ENCODE results near the gene GPRC5C. TPM values are rescaled to one million over a fixed set of nuclear protein-coding genes. Genes with fewer than 3 reads are reported as not detected.

GPRC5C gene
- total RNA-seq, 1 donor from 2014 or later, result 80.3 TPM

DNA sequence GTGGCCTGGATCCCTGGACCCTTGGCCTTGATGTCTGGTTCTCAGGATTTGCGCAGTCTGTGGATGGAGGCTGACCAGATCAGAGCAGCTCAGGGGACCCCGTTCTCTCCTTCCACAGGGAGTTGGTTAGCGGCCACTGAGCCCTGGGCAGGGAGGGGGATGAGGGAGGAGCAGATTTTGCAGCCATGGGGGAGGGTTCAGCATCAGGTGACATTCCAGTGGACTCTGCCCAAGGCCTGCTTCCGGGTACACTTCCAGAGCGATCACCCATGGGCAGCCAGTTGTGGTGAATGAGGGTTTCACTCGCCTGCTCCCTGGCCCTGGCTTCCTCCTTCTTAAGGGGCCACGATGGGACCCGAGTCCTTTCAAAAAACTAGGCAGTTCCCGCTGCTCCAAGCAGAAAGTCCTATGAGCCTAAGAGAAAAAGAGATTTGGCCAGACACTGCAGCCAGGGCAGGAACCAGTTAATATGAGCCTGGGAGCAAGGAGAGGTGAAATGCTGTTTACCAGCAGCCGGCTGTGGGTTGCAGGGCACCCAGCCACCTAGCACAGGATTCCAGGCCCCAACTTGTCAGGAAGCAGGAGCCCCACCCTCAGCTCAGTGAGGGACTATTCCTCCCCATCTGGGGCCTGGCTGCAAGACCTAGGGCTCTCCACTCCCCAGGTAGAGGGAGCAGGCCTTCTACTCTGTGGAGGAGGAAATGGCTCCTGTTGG lies 4.7 kb upstream of the GPRC5C start:
- no peaks in the 10 kb centered on the region for H3K36me3 ChIP-seq (ENCODE audit: control insufficient read depth, insufficient read depth, low read length)
- TF ChIP-seq, protein P1, sequence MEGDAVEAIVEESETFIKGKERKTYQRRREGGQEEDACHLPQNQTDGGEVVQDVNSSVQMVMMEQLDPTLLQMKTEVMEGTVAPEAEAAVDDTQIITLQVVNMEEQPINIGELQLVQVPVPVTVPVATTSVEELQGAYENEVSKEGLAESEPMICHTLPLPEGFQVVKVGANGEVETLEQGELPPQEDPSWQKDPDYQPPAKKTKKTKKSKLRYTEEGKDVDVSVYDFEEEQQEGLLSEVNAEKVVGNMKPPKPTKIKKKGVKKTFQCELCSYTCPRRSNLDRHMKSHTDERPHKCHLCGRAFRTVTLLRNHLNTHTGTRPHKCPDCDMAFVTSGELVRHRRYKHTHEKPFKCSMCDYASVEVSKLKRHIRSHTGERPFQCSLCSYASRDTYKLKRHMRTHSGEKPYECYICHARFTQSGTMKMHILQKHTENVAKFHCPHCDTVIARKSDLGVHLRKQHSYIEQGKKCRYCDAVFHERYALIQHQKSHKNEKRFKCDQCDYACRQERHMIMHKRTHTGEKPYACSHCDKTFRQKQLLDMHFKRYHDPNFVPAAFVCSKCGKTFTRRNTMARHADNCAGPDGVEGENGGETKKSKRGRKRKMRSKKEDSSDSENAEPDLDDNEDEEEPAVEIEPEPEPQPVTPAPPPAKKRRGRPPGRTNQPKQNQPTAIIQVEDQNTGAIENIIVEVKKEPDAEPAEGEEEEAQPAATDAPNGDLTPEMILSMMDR (IDR thresholded peaks at IDR 0.05; ENCODE audit: insufficient read depth, low read length, poor library complexity, severe bottlenecking), result no peak
- peak; percentile 38 for DNase-seq (ENCODE audit: low read depth)

DNA sequence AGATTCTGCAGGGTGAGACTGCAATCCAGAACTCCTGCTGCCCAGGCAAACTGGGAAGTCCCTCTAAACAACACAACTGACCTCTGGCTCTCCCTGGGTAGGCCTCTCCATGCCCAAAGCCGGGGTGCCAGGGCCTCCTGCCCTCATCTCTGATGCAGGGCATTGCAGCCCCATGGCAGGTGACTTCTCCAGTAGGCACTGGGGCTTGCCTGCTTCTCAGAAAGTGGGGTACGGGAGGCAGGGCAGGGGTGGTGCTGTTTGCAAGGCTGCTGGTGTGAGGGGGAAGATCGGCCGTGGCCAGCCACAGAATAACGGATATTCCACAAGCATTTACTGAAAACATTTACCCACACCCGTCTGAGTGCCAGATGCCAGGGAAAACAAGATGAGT lies 4.1 kb upstream of the GPRC5C start:
- TF ChIP-seq, protein P1 (IDR thresholded peaks at IDR 0.05; ENCODE audit: insufficient read depth, low read length, poor library complexity, severe bottlenecking), result no peak
- no peaks in the 10 kb centered on the region for H3K36me3 ChIP-seq (ENCODE audit: control insufficient read depth, insufficient read depth, low read length)
- H3K4me3 ChIP-seq (ENCODE audit: low read depth, low read length), result no peak overlapping the region

More for the DNA sequence above, 4.7 kb upstream of the GPRC5C start:
- no peaks in the 10 kb centered on the region for H3K27me3 ChIP-seq (ENCODE audit: control insufficient read depth, insufficient read depth, low read length)
- no peak overlapping the region for H3K4me3 ChIP-seq (ENCODE audit: low read depth, low read length)

DNA sequence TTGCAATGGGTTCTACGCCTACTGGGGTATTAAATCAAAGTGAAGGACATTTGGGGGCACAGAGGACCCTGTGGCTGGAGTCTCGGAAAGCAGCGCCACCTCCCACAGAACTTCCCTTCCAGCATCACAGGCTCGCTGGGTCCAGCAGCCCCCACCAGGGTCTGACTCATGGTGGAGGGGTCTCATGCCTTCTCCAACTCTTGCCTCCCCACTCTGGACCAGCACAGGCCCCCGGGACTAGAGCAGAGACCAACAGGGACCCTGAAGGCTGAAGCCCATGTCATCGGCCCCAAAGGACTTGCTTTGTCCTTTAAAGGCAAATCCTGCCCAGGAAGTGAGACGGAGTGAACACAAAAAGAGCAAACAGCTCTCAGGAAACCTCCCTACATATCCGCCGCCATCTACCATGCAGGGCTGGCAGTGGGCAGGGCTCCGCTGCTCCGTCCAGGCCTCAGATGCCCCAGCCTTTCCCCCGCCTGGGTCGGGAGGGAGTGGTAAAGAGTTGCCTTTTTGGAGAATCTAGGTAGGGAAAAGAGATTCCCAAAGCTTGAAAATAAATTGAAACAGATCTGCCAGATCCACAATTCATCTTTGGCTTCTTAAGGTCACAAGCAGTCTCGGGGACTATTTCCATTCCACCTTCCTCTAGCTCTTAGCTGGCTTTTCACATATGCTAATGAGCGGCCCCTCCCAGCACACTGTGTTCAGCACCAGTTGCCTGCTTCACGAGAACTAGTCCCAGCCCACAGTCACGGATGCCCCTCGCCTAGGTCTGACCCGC lies 2.1 kb upstream of the GPRC5C start:
- TF ChIP-seq, protein P1 (IDR thresholded peaks at IDR 0.05; ENCODE audit: insufficient read depth, low read length, poor library complexity, severe bottlenecking), result no peak
- Histone ChIP-seq H3K36me3 (ENCODE audit: control insufficient read depth, insufficient read depth, low read length) (no peaks in the 10 kb centered on the region), H3K27me3 (ENCODE audit: control insufficient read depth, insufficient read depth, low read length) (no peaks in the 10 kb centered on the region), H3K4me3 (ENCODE audit: low read depth, low read length) (no peak overlapping the region)
- no peak for DNase-seq (ENCODE audit: low read depth)

More for the DNA sequence above, 4.1 kb upstream of the GPRC5C start:
- H3K27me3 ChIP-seq (ENCODE audit: control insufficient read depth, insufficient read depth, low read length), result no peaks in the 10 kb centered on the region
- DNase-seq (ENCODE audit: low read depth), result no peak

DNA sequence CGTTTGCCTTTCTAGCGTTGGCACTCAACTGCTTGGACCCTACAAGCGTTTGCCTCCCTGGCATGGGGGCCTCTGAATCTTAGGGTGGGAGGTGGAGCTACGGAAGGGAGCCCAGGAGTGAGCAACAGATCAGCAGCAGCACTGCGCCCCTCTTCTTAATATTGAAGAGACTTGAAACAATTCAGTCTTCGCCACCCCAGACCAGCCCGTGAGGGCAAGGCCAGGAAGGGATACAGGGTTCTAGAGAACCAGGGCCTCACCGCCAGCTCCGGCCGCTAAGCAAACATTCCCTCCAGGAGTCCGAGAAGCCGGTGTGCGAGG lies 1.5 kb upstream of the GPRC5C start:
- Histone ChIP-seq H3K36me3 (ENCODE audit: control insufficient read depth, insufficient read depth, low read length) (no peaks in the 10 kb centered on the region), H3K27me3 (ENCODE audit: control insufficient read depth, insufficient read depth, low read length) (no peaks in the 10 kb centered on the region), H3K4me3 (ENCODE audit: low read depth, low read length) (no peak overlapping the region)
- DNase-seq (ENCODE audit: low read depth), result no peak
- TF ChIP-seq, protein P1 (IDR thresholded peaks at IDR 0.05; ENCODE audit: insufficient read depth, low read length, poor library complexity, severe bottlenecking), result no peak

DNA sequence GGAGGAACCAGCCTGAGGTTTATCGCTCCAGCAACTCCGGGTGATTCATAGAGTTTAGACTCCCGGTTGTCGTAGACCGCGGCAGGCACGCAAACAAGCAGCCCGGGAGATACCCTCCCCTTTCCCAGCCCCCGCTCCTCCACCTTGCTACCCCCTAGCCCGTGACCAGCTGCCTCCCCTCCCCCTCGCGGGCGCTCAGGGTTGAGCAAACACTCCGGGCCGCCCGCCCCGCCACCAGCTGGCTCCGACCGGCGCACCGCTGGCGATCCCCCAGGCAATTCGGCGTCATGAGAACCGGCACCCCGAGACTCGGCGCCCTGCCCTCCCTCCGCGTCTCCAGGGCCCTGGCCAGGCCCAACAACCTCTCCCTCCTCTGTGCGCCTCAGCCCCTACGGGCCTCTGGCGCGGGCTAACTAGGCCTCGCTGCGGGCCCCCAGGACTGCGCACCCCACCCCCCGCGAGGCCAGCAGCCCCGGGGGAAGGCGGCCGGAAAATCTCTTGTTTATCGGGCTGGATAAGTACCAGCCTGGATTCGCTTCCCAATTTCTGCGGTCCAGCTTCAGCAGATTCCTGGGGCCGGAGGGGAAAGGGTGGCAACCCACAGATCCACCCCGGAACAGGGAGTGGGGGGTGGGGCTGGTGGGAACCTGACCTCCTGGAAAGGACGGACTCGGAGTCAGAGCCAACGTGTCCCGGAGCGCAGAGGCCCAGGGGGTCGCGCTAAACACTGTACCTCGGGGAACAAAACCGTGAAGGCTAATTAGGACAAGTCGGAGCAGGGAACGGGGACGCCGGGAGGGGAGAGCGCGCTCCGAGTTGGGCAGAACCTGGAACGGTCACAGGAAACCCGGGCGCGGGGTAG lies 951 bp upstream of the GPRC5C start:
- Histone ChIP-seq H3K27me3 (ENCODE audit: control insufficient read depth, insufficient read depth, low read length) (no peaks in the 10 kb centered on the region), H3K4me3 (ENCODE audit: low read depth, low read length) (peak overlapping the region; percentile 83), H3K36me3 (ENCODE audit: control insufficient read depth, insufficient read depth, low read length) (no peaks in the 10 kb centered on the region)
- TF ChIP-seq, protein P1 (IDR thresholded peaks at IDR 0.05; ENCODE audit: insufficient read depth, low read length, poor library complexity, severe bottlenecking), result no peak
- peak; percentile 98 for DNase-seq (ENCODE audit: low read depth)
